Keratinocyte (primary cell): ENCODE measurements around the gene HCN2. TPM values are rescaled to one million over a fixed set of nuclear protein-coding genes. Genes with fewer than 3 reads are reported as not detected.
A peak's percentile ranks its signal among the peaks of the same experiment; 100 is the strongest.

Experiments used
- DNase-seq: peaks from one replicate; pipeline ENCODE4 v3.0.0-alpha.2; 2011; ENCODE audit warnings: low read depth, missing footprints, low spot score
- FAIRE-seq: peaks from 2 replicates; lab custom pipeline; 2011; peaks lifted over from hg19 to GRCh38; lab: Jason Lieb, UNC
- H2AFZ ChIP-seq: 2 replicates; pipeline ENCODE4 v1.6.0; 2012; ENCODE audit warnings: low read length, control low read depth, inconsistent platforms; ENCODE audit not compliant: control insufficient read depth
- H3K27ac ChIP-seq: 2 replicates; pipeline ENCODE4 v1.5.1; 2011; ENCODE audit warnings: low read length; ENCODE audit not compliant: control insufficient read depth, insufficient read depth
- H3K27me3 ChIP-seq: 3 replicates; pipeline ENCODE4 v1.6.0; 2011; ENCODE audit warnings: low read length; ENCODE audit not compliant: control insufficient read depth, insufficient read depth; ENCODE audit errors: extremely low read depth
- H3K36me3 ChIP-seq, 2 experiments: 2 replicates in 1 of 2; 3 replicates in 1 of 2; pipeline ENCODE4 v1.5.1; 2011; ENCODE audit warnings: low read length in 2 of 2, mild to moderate bottlenecking in 1 of 2; ENCODE audit not compliant: control insufficient read depth in 2 of 2, insufficient read depth in 2 of 2; ENCODE audit errors: extremely low read depth in 1 of 2
- H3K4me1 ChIP-seq: 3 replicates; pipeline ENCODE4 v1.5.1; 2011; ENCODE audit warnings: low read length; ENCODE audit not compliant: control insufficient read depth, insufficient read depth; ENCODE audit errors: extremely low read depth
- H3K4me2 ChIP-seq: 3 replicates; pipeline ENCODE4 v1.6.0; 2011; ENCODE audit warnings: low read depth, low read length; ENCODE audit not compliant: control insufficient read depth, insufficient read depth; ENCODE audit errors: extremely low read depth
- H3K4me3 ChIP-seq, 3 experiments: fragments of 200-600 bp in 1 of 3; sonication (generic) in 1 of 3; 2 replicates in 2 of 3; 3 replicates in 1 of 3; pipeline ENCODE4 v1.5.1; 2011 to 2016; ENCODE audit warnings: low read length in 3 of 3, mild to moderate bottlenecking in 3 of 3, control low read depth in 2 of 3, inconsistent platforms in 1 of 3, low read depth in 1 of 3, mixed read lengths in 1 of 3, mixed run types in 1 of 3, moderate library complexity in 1 of 3; ENCODE audit not compliant: control insufficient read depth in 2 of 3, insufficient read depth in 2 of 3; ENCODE audit errors: extremely low read depth in 1 of 3
- H3K79me2 ChIP-seq: 2 replicates; pipeline ENCODE4 v1.6.0; 2012; ENCODE audit warnings: low read length; ENCODE audit not compliant: control insufficient read depth, insufficient read depth
- H3K9ac ChIP-seq: 3 replicates; pipeline ENCODE4 v1.6.0; 2011; ENCODE audit warnings: low read length; ENCODE audit not compliant: control insufficient read depth, insufficient read depth; ENCODE audit errors: extremely low read depth
- H3K9me1 ChIP-seq: 3 replicates; pipeline ENCODE4 v1.6.0; 2011; ENCODE audit warnings: low read length; ENCODE audit not compliant: control insufficient read depth, insufficient read depth; ENCODE audit errors: extremely low read depth
- H3K9me3 ChIP-seq: 2 replicates; pipeline ENCODE4 v1.5.1; 2012; ENCODE audit warnings: low read depth, low read length; ENCODE audit not compliant: control insufficient read depth
- H4K20me1 ChIP-seq: 3 replicates; pipeline ENCODE4 v1.6.0; 2011; ENCODE audit warnings: low read length; ENCODE audit not compliant: control insufficient read depth, insufficient read depth; ENCODE audit errors: extremely low read depth
- CTCF ChIP-seq, 3 experiments: IDR thresholded peaks in 1 of 3; conservative IDR thresholded peaks in 1 of 3; optimal IDR thresholded peaks in 1 of 3; 2 replicates in 2 of 3; 3 replicates in 1 of 3; pipeline versions ENCODE3 to v1.5.1; 2011; ENCODE audit warnings: low read length in 3 of 3, mild to moderate bottlenecking in 3 of 3, moderate library complexity in 2 of 3, control low read depth in 1 of 3, inconsistent platforms in 1 of 3; ENCODE audit not compliant: insufficient read depth in 2 of 3; ENCODE audit errors: extremely low read depth in 1 of 3
- EZH2 ChIP-seq: IDR thresholded peaks from one replicate; pipeline ENCODE4 v1.6.1; 2012; ENCODE audit warnings: inconsistent platforms, mild to moderate bottlenecking, low read length, moderate library complexity
- dilution Hi-C: fragments of 300-500 bp; cut with MboI; formaldehyde crosslinking; loops from one replicate; pipeline ENCODE4 v1.7.0; 2020; ENCODE audit warnings: low sequenced_read_pairs; ENCODE audit not compliant: extremely low pct_ligation_motif_present
- polyA plus RNA-seq, 5 experiments: library from polyadenylated mRNA; depleted of rRNA in 3 of 5; stranded (reverse) in 3 of 5; stranded (forward) in 1 of 5; unstranded in 1 of 5; fragments of >200 nt; gene quantifications; 1 replicate in 1 of 5; 2 replicates in 3 of 5; 3 replicates in 1 of 5; pipeline versions ENCODE4 v1.2.1 to v1.2.3, GENCODE V29; 2011 to 2012; ENCODE audit warnings: missing spikeins in 2 of 5, low read depth in 1 of 5, low replicate concordance in 1 of 5

The HCN2 gene
- polyA plus RNA-seq, 1 donor (not counting 4 experiments of a cell fraction or from before 2014, with no cell fraction given) = 0.13 TPM

GRCh38 chr19:574658-575526 is 14.8 kb upstream of the HCN2 start:
- Histone ChIP-seq H3K79me2 (peaks cover 72% of the 10 kb centered on the region), H3K9me3 (no peaks in the 10 kb centered on the region), H3K4me3 (peak overlapping the region; percentile 45 to 74 (median 61)), H3K4me1 (peaks cover 40% of the 10 kb centered on the region), H3K27ac (peak overlapping the region; percentile 59), H3K27me3 (no peaks in the 10 kb centered on the region), H4K20me1 (peaks cover 46% of the 10 kb centered on the region), H3K9me1 (no peaks in the 10 kb centered on the region), H3K9ac (peak overlapping the region; percentile 74), H3K36me3 (peaks cover 4 to 17% of the 10 kb centered on the region in 2 experiments), H3K4me2 (peak overlapping the region; percentile 72), H2AFZ (no peak overlapping the region)
- dilution Hi-C loops = no loop called here
- DNase-seq = no peak
- peak; percentile 5 for FAIRE-seq
- TF ChIP-seq EZH2 (no peak), CTCF (optimal IDR thresholded peaks at IDR 0.05 in 1 of 3, IDR thresholded peaks at IDR 0.05 in 1 of 3, conservative IDR thresholded peaks at IDR 0.05 in 1 of 3; ENCODE audit: extremely low read depth in 1 of 3, insufficient read depth in 2 of 3, low read length in 3 of 3) (peak in 1 of 3 experiments; percentile 5)

GRCh38 chr19:575527-576506 is 13.9 kb upstream of the HCN2 start:
- H3K4me1 ChIP-seq = peaks cover 40% of the 10 kb centered on the region
- H3K79me2 ChIP-seq = peaks cover 80% of the 10 kb centered on the region
- peak overlapping the region; percentile 64 for H3K27ac ChIP-seq
- peaks cover 51% of the 10 kb centered on the region for H4K20me1 ChIP-seq
- no peaks in the 10 kb centered on the region for H3K27me3 ChIP-seq
- TF ChIP-seq EZH2 (no peak), CTCF (optimal IDR thresholded peaks at IDR 0.05 in 1 of 3, IDR thresholded peaks at IDR 0.05 in 1 of 3, conservative IDR thresholded peaks at IDR 0.05 in 1 of 3; ENCODE audit: extremely low read depth in 1 of 3, insufficient read depth in 2 of 3, low read length in 3 of 3) (no peak)
- peak; percentile 70 for DNase-seq
- no peak overlapping the region for H2AFZ ChIP-seq
- H3K9ac ChIP-seq = peak overlapping the region; percentile 74
- H3K4me2 ChIP-seq = peak overlapping the region; percentile 82
- dilution Hi-C loops = no loop called here
- H3K9me1 ChIP-seq = no peaks in the 10 kb centered on the region
- no peaks in the 10 kb centered on the region for H3K9me3 ChIP-seq
- peaks cover 8 to 23% of the 10 kb centered on the region in 2 experiments for H3K36me3 ChIP-seq
- peak overlapping the region; percentile 45 to 74 (median 64) for H3K4me3 ChIP-seq
- peak; percentile 92 for FAIRE-seq
